Esophagus squamous epithelium (tissue), 5 donors: ENCODE results near the gene ISL2. TPM values are rescaled to one million over a fixed set of nuclear protein-coding genes. Genes with fewer than 3 reads are reported as not detected.

Experiments used
- DNase-seq: peaks from one replicate; lab custom pipeline; 2025; lab: John Stamatoyannopoulos, UW
- H3K27ac ChIP-seq, 4 donors: fragments of 200-600 bp; sonication (generic); one replicate each; pipeline ENCODE4 v1.5.1; 2016 to 2019; ENCODE audit warnings: mild to moderate bottlenecking in 1 of 4
- H3K27me3 ChIP-seq, 4 donors: fragments of 200-600 bp; sonication (generic); 1 replicate in 3 of 4; 2 replicates in 1 of 4; pipeline versions ENCODE4 v1.5.1 to v1.6.0; 2017 to 2021; ENCODE audit warnings: antibody characterized with exemption in 1 of 4
- H3K36me3 ChIP-seq, 3 donors: fragments of 200-600 bp; sonication (generic); one replicate each; pipeline ENCODE4 v1.5.1; 2016 to 2019
- H3K4me1 ChIP-seq, 3 donors: fragments of 200-600 bp; sonication (generic); one replicate each; pipeline ENCODE4 v1.5.1; 2017 to 2019
- H3K4me3 ChIP-seq, 4 donors: fragments of 200-600 bp; sonication (generic); 1 replicate in 3 of 4; 2 replicates in 1 of 4; pipeline ENCODE4 v1.5.1; 2016 to 2019; ENCODE audit warnings: mild to moderate bottlenecking in 2 of 4, moderate library complexity in 1 of 4
- H3K9me3 ChIP-seq, 3 donors: fragments of 200-600 bp; sonication (generic); one replicate each; pipeline ENCODE4 v1.5.1; 2016 to 2019
- CTCF ChIP-seq, 6 experiments: fragments of 450-650 bp in 4 of 6; fragments of 200-600 bp in 2 of 6; sonication (generic) in 2 of 6; IDR thresholded peaks; one replicate each; pipeline ENCODE4 v1.5.1; 2016 to 2019; ENCODE audit warnings: antibody characterized with exemption in 6 of 6, mild to moderate bottlenecking in 4 of 6, moderate library complexity in 4 of 6
- POLR2A ChIP-seq, 4 donors: fragments of 450-650 bp; IDR thresholded peaks; one replicate each; pipeline ENCODE4 v1.6.1; 2017; ENCODE audit warnings: antibody characterized with exemption in 4 of 4, mild to moderate bottlenecking in 4 of 4, moderate library complexity in 3 of 4
- WGBS, 2 donors: methylation state at CpG; one replicate each; pipeline ENCODE4 v1.1.5; 2018; 5-methylcytosine and 5-hydroxymethylcytosine counted together
- intact Hi-C: fragments of 100-400 bp; cut with DNase I; formaldehyde crosslinking; loops from one replicate; pipeline ENCODE4 v1.15.0; 2022
- total RNA-seq, 4 donors: library from RNA; depleted of rRNA; stranded (reverse); fragments of >200 nt; gene quantifications; one replicate each; pipeline ENCODE4 v1.1.0, GENCODE V29; 2016
- donor health status: DM: yes; HTN: yes; CAD: no.

The ISL2 gene
- total RNA-seq, 4 donors from 2014 or later, result 0.22 to 0.95 (median 0.70) TPM; not detected in 1

GRCh38 chr15:76337696-76338485, 1.3 kb downstream of the ISL2 start:
- Histone ChIP-seq H3K4me3 (peak overlapping the region; percentile 11 to 66 (median 41)), H3K9me3 (no peaks in the 10 kb centered on the region), H3K36me3 (no peaks in the 10 kb centered on the region), H3K4me1 (peaks cover 48 to 81% (median 55%) of the 10 kb centered on the region in 3 donors), H3K27ac (peak overlapping the region in 3 of 4 donors; percentile 40 to 75 (median 65)), H3K27me3 (peaks cover 23 to 100% (median 48%) of the 10 kb centered on the region in 4 donors)
- intact Hi-C loops, result no loop called here
- DNase-seq, result no peak
- WGBS, 2 donors, result 5 to 10% methylated on average over 11 to 18 of the region's 89 CpGs
- no peak for TF ChIP-seq POLR2A (IDR thresholded peaks at IDR 0.05)
- no peak for TF ChIP-seq CTCF (IDR thresholded peaks at IDR 0.05)

- H3K9me3 ChIP-seq, result no peaks in the 10 kb centered on the region
- DNase-seq, result no peak
- intact Hi-C loops, result no loop called here
- H3K36me3 ChIP-seq, result no peaks in the 10 kb centered on the region
- TF ChIP-seq CTCF (IDR thresholded peaks at IDR 0.05), result no peak
- TF ChIP-seq POLR2A (IDR thresholded peaks at IDR 0.05), result no peak
- peaks cover 50 to 85% (median 57%) of the 10 kb centered on the region in 3 donors for H3K4me1 ChIP-seq
- peaks cover 31 to 100% (median 55%) of the 10 kb centered on the region in 4 donors for H3K27me3 ChIP-seq
- H3K27ac ChIP-seq, result peak overlapping the region in 2 of 4 donors; percentile 65 to 75
- H3K4me3 ChIP-seq, result peak overlapping the region in 3 of 4 donors; percentile 39 to 66 (median 43)
- WGBS, 2 donors, result 47 to 74% methylated on average over 3 to 8 of the region's 26 CpGs
Observed at GRCh38 chr15:76338486-76339304, 2.1 kb downstream of the ISL2 start.

- TF ChIP-seq CTCF (IDR thresholded peaks at IDR 0.05), result no peak
- no peak for TF ChIP-seq POLR2A (IDR thresholded peaks at IDR 0.05)
- no peaks in the 10 kb centered on the region for H3K9me3 ChIP-seq
- 35 to 43% methylated on average over 16 to 24 of the region's 48 CpGs for WGBS, 2 donors
- H3K4me1 ChIP-seq, result peaks cover 50 to 85% (median 57%) of the 10 kb centered on the region in 3 donors
- peak overlapping the region in 2 of 4 donors; percentile 1 to 65 for H3K27ac ChIP-seq
- peak overlapping the region; percentile 10 to 66 (median 40) for H3K4me3 ChIP-seq
- H3K36me3 ChIP-seq, result no peaks in the 10 kb centered on the region
- H3K27me3 ChIP-seq, result peaks cover 33 to 100% (median 60%) of the 10 kb centered on the region in 4 donors
- no peak for DNase-seq
- intact Hi-C loops, result no loop called here
Observed at GRCh38 chr15:76339305-76340197, 3.0 kb downstream of the ISL2 start.

- intact Hi-C loops, result no loop called here
- Histone ChIP-seq H3K27me3 (peaks cover 33 to 100% (median 62%) of the 10 kb centered on the region in 4 donors), H3K27ac (peak overlapping the region in 2 of 4 donors; percentile 1 to 19), H3K36me3 (no peaks in the 10 kb centered on the region), H3K4me3 (peak overlapping the region; percentile 10 to 66 (median 40)), H3K4me1 (peaks cover 48 to 82% (median 54%) of the 10 kb centered on the region in 3 donors), H3K9me3 (no peaks in the 10 kb centered on the region)
- WGBS, 2 donors, result 0 to 12% methylated on average over 18 to 30 of the region's 53 CpGs
- TF ChIP-seq CTCF (IDR thresholded peaks at IDR 0.05) (no peak), POLR2A (IDR thresholded peaks at IDR 0.05) (no peak)
- no peak for DNase-seq
Observed at GRCh38 chr15:76340198-76340802, 3.7 kb downstream of the ISL2 start.
